GM18511 (cell line): ENCODE data around the gene CDK10.

Experiments used
- ATAC-seq: cut with Tn5 transposase; IDR thresholded peaks from one replicate; pipeline ENCODE4 v1.9.1; 2021; ENCODE audit warnings: mild to moderate bottlenecking, moderate library complexity; ENCODE audit not compliant: unreplicated experiment

CDK10 gene

DNA sequence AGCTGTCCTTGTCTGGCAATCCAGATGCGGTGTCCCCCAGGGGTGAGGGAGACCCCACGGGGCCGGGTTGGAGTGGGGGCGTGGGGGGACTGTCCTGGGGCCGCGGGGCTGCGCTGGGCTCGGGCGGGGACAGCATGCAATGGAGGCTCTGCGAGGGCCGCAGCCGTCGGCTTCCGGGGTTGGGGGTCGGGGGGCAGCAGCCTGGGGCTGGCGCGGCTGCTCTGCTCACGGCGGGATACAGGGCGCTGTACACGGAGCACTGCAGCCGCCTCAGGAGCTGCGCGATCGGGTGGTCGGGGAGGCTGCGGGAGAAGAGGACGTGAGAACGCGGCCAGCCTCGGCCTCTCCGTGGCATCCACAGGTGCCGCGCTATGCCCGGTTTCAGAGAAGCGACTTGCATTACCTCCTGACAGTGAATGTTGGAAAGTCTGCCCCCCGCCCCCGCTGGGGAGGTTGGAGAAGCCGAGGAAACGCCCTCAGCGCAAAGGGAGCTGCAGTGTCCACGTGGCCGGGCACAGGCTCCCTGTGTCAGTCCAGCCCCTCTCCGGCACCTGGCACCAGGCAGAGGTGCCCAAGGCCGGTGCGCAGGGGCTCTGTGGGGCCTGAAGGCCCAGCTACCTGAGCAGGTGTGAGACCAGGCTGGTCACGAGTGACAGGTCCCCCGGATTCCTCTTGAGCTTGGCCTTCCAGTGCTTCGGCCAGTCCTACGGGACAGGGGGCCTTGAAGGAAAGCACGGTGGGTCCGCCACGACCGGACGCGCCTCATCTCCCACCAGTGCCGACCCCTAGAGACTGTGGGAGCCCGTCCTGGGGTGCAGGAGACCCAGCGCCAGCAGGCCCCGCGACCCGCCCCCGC is 24.4 kb downstream of the CDK10 start:
- ATAC-seq = no peak

DNA sequence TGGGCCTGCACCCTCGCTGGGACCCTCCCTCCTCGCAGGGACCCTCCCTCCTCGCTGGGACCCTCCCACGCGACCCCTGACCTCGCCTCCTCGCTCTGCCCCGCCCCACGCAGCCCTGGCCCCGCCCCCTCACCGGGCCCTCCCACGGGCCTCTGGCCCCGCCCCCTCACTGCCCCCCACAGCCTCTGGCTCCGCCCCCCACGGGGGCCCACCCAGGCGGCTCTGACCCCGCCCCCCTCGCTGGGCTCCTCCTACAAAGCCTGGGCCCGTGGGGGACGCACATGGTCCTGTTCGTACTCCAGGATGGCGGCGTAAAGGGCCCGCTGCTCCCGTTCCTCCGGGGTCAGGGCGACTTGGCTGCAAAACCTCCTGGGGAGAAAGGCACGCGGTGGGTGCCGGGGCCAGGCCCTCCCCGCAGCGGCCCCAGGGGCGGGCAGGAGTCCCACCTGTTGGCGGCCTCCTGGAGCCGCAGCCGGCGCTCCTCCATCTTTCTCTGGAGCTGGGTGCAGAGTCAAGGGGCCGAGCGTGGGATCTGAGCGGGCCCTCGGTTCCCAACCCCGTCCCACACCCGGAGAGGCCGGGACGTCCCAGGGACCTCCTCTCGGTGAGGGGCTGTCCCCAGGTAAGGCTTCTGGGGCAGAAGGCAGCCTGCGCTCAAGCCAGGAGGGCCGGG is 25.2 kb downstream of the CDK10 start:
- ATAC-seq = peak; percentile 67

DNA sequence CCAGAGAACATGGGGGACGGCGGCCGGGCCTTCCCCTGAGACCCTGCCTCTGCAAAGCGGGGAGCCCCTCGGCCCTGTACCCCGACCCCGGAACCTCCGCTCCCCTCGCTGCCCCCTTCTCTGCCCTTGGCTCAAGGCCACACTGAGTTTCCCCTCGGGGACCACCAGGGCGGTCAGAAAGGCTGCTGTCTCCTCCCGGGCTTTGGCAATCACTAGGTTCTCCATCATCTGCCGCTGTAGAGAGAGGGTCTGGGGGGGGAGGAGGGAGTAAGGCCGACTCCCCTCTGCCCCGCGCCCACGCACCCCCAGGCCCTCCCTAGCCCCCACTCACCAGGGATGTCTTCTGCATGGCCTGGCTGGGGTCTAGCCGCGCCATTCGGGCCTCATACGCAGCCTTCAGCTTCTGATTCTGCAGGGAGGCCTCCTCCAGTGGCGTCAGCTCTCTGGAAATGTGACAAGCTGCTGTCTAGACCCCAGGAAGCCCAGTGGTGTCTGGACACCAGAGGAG is 25.8 kb downstream of the CDK10 start:
- ATAC-seq = no peak

DNA sequence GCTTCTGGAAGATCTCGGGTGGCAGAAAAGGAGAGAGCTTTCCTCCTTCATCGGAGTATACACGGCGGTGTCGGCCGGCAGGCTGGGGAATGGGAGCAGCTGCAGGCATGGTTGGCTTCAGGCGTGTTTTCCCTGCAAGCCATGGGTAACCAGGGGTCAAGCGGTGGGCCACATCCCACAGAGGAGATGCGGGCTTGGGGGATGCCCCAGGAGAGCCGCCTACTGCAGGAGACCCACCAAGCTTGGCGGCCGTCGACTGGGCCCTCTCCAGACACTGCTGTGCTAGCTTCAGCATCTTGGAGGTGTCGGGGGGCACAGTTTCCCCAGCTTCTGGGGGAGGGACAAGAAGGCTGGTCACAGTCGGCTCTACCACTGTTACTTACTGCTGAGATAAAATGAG is 30.0 kb downstream of the CDK10 start:
- ATAC-seq = no peak

DNA sequence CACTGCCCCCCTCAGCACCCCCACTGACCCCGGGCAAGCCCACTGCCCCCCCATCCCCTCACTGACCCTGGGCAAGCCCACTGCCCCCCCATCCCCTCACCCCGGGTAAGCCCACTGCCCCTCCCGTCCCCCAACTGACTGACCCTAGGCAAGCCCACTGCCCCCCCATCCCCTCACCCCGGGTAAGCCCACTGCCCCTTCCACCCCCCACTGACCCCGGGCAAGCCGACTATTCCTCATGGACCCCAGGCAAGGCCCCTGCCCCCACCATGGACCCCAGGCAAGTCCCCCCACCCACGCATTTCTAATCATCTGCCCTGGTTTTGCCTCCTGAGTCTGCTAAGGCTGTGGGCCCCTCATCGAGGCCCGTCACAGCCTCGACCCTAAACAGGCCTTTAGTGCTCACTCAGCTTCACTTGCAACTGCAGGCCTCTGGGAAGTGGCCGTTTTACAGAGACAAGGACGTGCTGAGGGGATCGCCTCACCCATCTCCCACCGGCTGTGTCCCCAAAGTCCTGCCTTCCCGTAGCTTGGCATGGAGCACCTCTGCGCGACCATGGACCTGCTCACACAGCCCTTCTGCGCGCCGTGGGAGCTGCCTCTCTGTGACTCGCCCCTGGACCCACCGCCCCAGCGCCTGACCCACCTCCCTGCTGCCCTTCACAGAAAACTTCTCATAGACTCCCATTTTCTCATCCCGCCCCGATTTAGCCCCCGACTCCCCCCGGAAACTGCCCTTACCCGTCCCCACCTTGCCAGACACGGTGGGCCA is 30.6 kb downstream of the CDK10 start:
- no peak for ATAC-seq

DNA sequence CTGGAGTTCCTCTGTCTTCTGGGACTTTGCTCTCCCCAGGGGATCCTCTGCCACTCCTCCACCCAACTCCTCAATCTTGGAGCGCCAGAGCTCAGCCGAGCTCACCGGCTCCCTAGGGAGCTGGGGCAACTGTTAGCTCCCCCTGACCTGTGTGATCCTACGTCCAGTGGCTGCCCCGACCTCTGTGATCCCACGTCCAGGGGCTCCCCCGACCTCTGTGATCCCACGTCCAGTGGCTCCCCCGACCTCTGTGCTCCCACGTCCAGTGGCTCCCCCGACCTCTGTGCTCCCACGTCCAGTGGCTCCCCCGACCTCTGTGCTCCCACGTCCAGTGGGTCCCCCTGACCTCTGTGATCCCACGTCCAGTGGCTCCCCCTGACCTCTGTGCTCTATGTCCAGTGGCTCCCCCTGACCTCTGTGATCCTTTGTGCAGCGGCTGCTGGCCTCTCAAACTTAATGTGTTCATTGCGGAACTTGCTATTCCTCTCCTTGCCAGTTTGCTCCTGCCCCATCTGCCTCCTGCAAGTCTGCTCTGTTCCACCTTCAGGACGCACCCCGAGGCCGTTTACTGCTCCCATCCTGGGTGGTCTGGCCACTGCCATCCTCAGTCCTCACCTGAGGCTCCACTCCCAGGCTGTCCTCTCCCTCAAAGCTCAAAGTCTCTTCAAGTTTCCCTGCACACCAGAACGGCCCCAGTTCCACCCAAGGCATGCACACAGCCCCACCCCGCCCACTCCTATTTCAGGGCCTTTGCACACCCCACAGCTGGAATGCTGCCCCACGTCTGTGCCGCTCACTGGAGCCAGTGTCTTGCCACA is 31.4 kb downstream of the CDK10 start:
- no peak for ATAC-seq

DNA sequence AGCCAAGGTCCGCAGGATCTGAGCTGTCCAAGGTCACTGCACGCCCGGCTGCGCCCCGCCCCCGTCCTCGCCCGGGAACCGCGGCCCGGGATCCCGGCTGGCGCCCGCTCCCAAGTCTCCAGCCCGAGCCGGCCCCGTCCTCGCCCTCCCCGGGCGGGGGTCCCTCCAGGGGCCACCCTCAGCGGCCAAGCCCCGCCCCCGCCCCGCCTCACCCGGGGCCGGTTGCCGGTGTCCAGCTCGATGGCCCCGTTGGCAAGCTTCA is 34.0 kb downstream of the CDK10 start:
- ATAC-seq = peak; percentile 25

DNA sequence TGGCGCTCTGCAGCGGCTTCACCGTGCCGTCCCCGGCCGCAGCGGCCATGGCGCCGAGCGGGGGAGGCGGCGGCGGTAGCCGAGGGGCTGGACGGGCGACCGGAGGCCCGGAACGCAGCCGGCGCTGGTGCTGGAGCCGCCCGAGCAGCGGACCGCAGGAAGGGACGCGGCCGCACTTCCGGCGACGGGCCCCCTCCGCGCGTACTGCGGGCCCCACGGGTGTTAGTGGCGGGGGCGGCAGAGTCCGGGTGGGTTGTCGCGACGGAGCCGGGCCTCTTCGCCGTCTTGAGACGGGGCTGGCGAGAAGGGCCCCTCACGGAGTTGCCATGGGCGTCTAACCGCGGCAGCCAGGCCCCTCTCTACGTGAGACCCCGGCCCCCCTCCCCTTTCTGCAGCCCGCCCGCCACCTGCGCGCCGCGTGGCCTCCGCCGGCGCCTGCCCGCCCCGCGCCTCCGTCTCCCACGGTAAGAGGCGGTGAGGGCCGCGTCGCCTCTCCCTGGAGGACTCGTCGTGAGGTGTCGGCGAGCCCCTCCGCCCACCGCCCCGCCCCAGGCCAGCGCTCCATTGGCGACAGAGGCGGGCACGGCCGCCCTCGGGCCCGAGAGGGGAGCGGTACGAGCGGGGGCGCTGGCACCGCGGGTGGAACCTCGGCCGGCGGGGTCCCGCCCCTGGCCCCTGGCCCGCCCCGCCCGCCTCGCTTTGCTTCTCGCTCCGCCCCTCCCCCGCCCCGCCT is 34.5 kb downstream of the CDK10 start, which contains the start of the genes VPS9D1 and ZNF276:
Gene VPS9D1 (minus strand): TSS at position 86 of the 733 bp plus-strand sequence. CDS start 37 bp downstream, at position 49.
Gene ZNF276 (plus strand): TSS at position 725 of the 733 bp plus-strand sequence. CDS start 104 bp downstream, outside the sequence.
- ATAC-seq = peak; percentile 60

DNA sequence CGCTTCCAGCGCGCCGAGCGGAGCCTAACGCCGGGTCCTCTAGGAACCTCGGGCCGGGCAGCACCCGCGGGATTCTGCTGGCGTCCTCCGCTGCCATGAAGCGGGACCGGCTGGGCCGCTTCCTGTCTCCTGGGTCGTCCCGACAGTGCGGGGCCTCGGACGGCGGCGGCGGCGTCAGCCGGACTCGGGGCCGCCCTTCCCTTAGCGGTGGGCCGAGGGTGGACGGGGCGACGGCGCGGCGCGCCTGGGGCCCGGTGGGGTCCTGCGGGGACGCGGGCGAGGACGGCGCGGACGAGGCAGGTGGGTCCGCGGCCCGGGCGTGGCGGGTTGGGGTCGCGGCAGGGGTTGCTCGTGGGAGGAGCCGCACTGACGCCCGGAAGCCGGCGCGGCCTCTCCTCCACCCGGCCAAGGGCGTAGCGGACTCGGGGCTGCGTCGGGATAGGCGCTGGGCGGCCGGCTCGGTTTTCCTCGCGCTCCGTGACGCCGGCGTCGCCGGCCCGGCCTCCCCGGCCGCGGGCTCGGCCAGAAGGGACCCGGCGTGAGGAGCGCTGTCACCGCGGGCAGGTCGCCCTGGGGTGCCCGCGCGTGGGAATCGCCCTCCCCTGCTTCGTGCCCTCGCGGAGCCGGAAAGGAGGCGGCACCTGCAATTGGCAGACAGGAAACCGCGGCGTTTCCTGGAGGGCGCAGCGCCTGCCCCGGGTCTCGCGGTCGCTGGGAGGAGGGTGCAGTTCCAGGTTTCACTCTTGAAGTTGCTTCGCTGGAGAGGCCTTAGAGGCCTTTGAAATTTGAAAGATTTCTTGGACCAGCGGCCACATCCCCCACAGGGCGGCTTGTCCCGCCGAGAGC is 35.3 kb downstream of the CDK10 start:
- peak; percentile 41 for ATAC-seq

DNA sequence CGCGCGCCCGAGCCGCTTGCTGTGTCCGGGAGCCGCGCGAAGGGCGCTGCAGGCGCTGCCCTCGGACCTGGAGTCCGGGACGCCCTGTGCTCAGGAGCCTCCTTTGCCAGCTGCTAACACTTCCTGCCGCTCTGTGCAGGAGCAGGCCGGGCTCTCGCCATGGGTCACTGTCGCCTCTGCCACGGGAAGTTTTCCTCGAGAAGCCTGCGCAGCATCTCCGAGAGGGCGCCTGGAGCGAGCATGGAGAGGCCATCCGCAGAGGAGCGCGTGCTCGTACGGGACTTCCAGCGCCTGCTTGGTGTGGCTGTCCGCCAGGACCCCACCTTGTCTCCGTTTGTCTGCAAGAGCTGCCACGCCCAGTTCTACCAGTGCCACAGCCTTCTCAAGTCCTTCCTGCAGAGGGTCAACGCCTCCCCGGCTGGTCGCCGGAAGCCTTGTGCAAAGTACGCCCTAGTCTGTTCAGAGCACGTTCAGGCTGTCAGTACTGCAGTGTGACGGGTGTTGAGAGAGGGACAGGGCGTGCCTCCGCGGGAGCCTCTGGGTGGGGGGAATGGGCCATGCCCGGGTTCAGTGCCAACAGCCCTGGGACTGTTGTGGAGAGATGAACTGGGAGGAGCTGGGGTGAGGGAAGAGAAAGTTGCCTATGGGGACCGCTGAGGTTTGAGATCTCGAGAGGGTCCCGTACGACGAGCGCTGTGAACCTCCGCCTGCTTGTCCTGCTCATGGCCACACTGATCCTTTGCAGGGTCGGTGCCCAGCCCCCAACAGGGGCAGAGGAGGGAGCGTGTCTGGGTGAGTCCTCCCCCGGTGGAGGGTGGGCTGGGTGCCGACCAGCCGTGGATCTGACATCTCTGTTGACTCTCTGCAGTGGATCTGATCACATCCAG is 36.1 kb downstream of the CDK10 start:
- peak; percentile 7 for ATAC-seq

DNA sequence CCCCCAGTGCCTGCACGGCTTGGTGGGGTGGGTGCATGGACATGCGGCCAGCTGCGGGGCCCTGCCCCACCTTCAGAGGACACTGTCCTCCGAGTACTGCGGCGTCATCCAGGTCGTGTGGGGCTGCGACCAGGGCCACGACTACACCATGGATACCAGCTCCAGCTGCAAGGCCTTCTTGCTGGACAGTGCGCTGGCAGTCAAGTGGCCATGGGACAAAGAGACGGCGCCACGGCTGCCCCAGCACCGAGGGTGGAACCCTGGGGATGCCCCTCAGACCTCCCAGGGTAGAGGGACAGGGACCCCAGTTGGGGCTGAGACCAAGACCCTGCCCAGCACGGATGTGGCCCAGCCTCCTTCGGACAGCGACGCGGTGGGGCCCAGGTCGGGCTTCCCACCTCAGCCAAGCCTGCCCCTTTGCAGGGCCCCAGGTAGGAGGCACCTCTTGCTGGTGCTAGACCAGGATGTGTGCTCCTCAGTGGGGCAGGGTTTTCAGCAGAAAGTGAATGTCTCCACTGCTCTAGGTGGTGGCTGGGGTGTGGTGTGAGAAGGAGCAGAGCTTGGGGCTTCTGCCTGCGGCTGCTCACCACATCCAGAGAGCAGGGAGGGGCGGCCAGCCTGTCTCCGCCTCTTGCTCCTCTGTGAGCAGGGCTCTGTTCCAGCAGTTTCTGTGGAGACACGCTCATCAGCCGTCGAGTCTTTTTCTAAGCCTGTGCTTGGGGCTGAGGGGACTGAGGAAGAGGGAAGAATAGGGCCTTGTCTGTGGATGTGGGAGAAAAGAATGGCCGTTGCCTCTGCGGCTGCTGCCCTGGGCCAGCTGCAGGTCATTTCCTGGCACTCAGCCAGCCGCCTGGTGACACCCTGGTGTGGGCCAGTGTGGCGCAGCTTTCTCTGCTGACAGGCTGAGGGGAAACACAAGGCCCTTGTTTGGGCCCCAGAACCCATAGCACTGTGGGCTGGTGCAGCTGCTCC is 37.1 kb downstream of the CDK10 start:
- no peak for ATAC-seq

DNA sequence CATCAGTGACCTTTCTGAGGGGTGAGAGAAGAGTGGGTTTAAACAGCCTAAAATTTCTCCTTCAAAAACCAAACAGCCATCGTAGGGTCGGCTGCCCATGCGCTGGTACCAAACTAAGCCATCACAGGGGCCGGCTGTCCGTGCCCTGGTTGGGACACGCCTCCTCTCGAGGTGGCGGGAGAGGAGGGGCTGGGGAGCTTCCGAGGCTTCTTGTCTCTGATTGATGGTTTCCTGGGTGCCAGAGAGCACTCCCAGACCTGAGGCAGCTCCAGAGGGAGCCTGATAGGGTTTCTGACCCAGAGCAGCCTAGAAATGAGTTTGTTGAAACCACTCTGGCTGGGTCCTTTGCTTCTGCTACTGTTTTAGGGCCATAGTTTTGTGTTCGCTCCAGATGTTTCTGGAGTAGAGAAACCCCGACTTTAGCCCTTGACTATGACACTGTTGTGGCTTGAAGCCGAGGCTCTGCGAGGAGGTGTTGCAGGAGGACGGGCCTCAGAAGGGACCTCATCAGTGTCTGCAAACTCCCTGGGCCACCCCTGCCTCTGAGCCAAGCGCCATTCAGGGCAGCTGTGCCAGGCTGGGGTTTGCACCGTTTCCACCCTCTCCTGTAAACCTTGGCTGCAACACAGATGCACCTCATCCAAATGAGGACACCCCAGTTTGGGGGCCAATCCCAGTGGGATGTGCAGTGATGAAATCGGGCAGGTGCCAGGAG is 41.1 kb downstream of the CDK10 start:
- no peak for ATAC-seq

DNA sequence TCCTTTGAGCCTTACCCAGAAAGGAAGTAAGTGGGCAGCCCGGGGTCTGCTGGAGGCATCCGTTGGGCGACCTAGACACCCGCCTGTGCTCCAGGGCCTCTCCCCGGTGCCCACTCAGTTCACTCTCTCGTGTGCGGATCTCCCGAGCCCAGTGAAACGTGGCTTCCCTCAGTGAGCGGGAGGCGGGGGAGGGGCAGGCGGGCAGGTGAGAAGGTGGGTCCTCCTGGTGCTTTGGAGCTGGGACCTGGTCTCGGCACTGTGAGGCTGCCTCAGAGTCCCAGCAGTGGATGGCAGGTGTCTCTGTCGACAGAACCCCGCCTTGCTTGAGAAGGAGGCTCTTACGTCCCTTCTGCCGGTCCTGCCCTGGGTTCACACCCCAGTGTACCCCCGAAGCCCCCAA is 42.8 kb downstream of the CDK10 start:
- no peak for ATAC-seq

DNA sequence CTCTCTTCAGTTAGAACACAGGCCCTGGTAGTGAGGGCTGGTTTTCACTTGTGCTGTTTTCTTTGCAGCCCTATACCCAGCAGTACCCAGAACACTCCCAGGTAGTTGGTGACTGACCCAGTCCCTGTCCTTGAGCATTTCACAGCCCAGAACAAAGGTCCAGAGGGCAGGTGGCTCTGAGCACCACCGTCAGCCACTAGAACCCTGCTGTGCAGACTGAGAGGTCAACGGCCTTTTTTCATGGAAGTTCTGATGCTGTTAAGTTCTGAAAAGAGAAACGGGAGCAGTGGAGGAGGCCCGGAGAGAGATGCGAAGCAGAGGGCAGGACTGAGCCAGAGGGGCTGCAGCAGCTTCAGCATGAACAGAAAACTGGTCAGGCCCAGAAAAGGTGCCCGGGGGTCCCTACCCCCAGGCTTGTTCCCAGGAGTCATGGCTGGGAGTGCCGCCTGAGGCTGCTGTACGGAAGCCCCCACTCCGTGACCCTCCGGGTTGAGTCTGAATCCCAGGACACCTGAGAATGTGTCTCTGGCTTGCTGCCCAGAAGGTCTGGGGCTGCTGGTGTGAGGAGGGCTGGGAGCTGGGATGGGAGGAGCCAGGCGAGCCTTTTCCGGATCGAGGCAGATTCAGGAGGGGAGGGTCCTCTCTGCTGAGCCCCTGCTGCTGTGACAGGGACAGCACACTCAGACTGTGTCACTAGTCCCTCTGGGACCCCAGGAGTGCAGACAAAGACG is 43.5 kb downstream of the CDK10 start:
- ATAC-seq = no peak

DNA sequence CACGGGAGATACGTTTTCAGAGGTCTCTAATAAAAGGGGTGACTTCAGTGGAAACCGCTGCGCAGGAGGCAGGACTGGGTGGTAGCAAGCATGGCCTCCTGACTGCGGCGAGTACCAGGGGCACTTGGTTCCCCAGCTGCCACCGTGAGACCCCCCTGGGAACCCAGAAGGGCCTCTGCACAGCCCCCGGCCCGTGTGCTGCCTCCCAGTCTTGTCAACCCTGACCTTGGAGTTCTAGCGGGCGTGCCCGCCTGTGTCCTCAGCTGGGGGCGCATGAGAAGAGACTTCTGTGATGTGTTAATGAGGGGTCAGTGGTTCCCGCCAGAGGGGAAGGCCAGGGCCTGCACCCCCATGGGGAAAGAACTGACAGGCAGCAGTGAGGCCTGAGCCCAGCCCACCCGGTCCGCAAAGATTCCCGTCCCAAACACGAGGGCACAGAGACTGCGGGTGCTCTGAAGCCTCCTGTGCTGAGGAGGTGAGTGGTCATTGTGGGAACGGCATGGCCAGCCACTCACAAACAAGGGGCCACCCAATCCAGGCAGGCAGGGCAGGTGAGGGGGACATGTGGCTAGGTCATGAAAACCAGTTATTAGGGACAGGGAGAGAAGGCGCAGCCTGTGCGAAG is 44.2 kb downstream of the CDK10 start:
- ATAC-seq = no peak
